Caki2 (cell line): ENCODE data around the gene PCDHAC2. TPM values are rescaled to one million over a fixed set of nuclear protein-coding genes. Genes with fewer than 3 reads are reported as not detected.

Source experiments
- total RNA-seq: library from RNA; depleted of rRNA; stranded (reverse); fragments of >200 nt; shearing (Covaris generic); gene quantifications from 2 replicates; pipeline ENCODE4 v1.2.3, GENCODE V29; 2014; ENCODE audit warnings: low replicate concordance; rRNA removed

Gene PCDHAC2
- total RNA-seq, 1 experiment from 2014 or later: 4.6 TPM

Other genes starting within 250 kb of the PCDHAC2 start
- not detected in 2 replicates for gene PCDHA1, start 180.3 kb upstream of the PCDHAC2 start, total RNA-seq
- gene PCDHA2, start 171.6 kb upstream of the PCDHAC2 start, total RNA-seq: not detected in 2 replicates
- 0.10 TPM in 1 of 2 replicates, not detected in the other for gene PCDHA3, start 165.4 kb upstream of the PCDHAC2 start, total RNA-seq
- gene PCDHA4, start 159.4 kb upstream of the PCDHAC2 start, total RNA-seq: 10.8 and 11.5 TPM in 2 replicates
- 2.5 and 2.8 TPM in 2 replicates for gene PCDHA5, start 144.9 kb upstream of the PCDHAC2 start, total RNA-seq
- gene PCDHA6, start 138.5 kb upstream of the PCDHAC2 start, total RNA-seq: 0.34 TPM in 1 of 2 replicates, not detected in the other
- gene PCDHA7, start 132.2 kb upstream of the PCDHAC2 start, total RNA-seq: 0.10 TPM in 1 of 2 replicates, not detected in the other
- 0.51 TPM in 1 of 2 replicates, not detected in the other for gene PCDHA8, start 125.3 kb upstream of the PCDHAC2 start, total RNA-seq
- gene PCDHA9, start 118.1 kb upstream of the PCDHAC2 start, total RNA-seq: not detected in 2 replicates
- gene PCDHA10, start 110.6 kb upstream of the PCDHAC2 start, total RNA-seq: 0.03 and 0.06 TPM in 2 replicates
- gene PCDHA11, start 97.5 kb upstream of the PCDHAC2 start, total RNA-seq: 5.6 TPM in 1 of 2 replicates, not detected in the other
- gene PCDHA12, start 91.2 kb upstream of the PCDHAC2 start, total RNA-seq: not detected in 2 replicates
- gene PCDHA13, start 84.4 kb upstream of the PCDHAC2 start, total RNA-seq: not detected in 2 replicates
- 0.09 and 0.10 TPM in 2 replicates for gene PCDHAC1, start 40.2 kb upstream of the PCDHAC2 start, total RNA-seq
- gene PCDHB1, start 84.9 kb downstream of the PCDHAC2 start, total RNA-seq: not detected in 2 replicates
- not detected in 2 replicates for gene PCDHB2, start 128.1 kb downstream of the PCDHAC2 start, total RNA-seq
- gene PCDHB3, start 134.0 kb downstream of the PCDHAC2 start, total RNA-seq: not detected in 2 replicates
- not detected in 2 replicates for gene PCDHB4, start 155.3 kb downstream of the PCDHAC2 start, total RNA-seq
- gene PCDHB5, start 168.7 kb downstream of the PCDHAC2 start, total RNA-seq: 13.9 and 17.1 TPM in 2 replicates
- not detected in 2 replicates for gene PCDHB6, start 183.6 kb downstream of the PCDHAC2 start, total RNA-seq
- gene PCDHB7, start 206.2 kb downstream of the PCDHAC2 start, total RNA-seq: 0.90 and 1.2 TPM in 2 replicates
- not detected in 2 replicates for gene PCDHB8, start 211.3 kb downstream of the PCDHAC2 start, total RNA-seq
- 3.1 and 4.1 TPM in 2 replicates for gene PCDHB16, start 215.9 kb downstream of the PCDHAC2 start, total RNA-seq
- 1.1 and 1.6 TPM in 2 replicates for gene PCDHB9, start 220.7 kb downstream of the PCDHAC2 start, total RNA-seq
- gene PCDHB10, start 225.9 kb downstream of the PCDHAC2 start, total RNA-seq: 0.41 and 1.2 TPM in 2 replicates
- gene PCDHB11, start 233.2 kb downstream of the PCDHAC2 start, total RNA-seq: 0.61 TPM in 1 of 2 replicates, not detected in the other
- gene PCDHB12, start 242.2 kb downstream of the PCDHAC2 start, total RNA-seq: 0.35 TPM in 1 of 2 replicates, not detected in the other
- gene PCDHB13, start 247.4 kb downstream of the PCDHAC2 start, total RNA-seq: 0.44 and 0.93 TPM in 2 replicates